T-cell (primary cell): ENCODE results near the gene NDUFB7. TPM values are rescaled to one million over a fixed set of nuclear protein-coding genes. Genes with fewer than 3 reads are reported as not detected.
"Not testable (repeated sequence)": the region's sequence is repeated elsewhere in the genome, so short reads cannot be mapped to it uniquely, and the experiment has no call there.

Source experiments
- ATAC-seq, 4 experiments: fragments of 200-7000 bp in 3 of 4; fragments of 150-1000 bp in 1 of 4; cut with Tn5 transposase; replicated peaks in 1 of 4; 1 replicate in 3 of 4; 2 replicates in 1 of 4; pipeline ENCODE4 v1.10.0; 2021; ENCODE audit warnings: moderate library complexity in 3 of 4, mild to moderate bottlenecking in 2 of 4, moderate number of reproducible peaks in 1 of 4
- CTCF ChIA-PET, 2 donors: fragments of 300-600 bp; sonication (Branson Sonifier 250); formaldehyde crosslinking; loops; one replicate each; lab custom pipeline; 2022; ENCODE audit warnings: antibody characterized with exemption in 2 of 2; lab: Charles Lee
- POLR2A ChIA-PET, 2 donors: fragments of 300-600 bp; sonication (Branson Sonifier 250); formaldehyde crosslinking; loops; one replicate each; lab custom pipeline; 2022; ENCODE audit warnings: antibody characterized with exemption in 2 of 2; lab: Charles Lee
- DNase-seq, 35 experiments: peaks; one replicate each; pipeline versions ENCODE4 v3.0.0 to v3.0.0-alpha.2; 2013 to 2023
- H3K27ac ChIP-seq: one replicate; pipeline ENCODE4 v1.5.1; 2013; ENCODE audit warnings: low read length
- H3K27me3 ChIP-seq, 2 experiments: replicated peaks in 1 of 2; 1 replicate in 1 of 2; 2 replicates in 1 of 2; pipeline versions ENCODE4 v1.6.1 to v1.7.0; 2013; ENCODE audit warnings: low read length in 1 of 2, mixed read lengths in 1 of 2; ENCODE audit not compliant: control insufficient read depth in 2 of 2, insufficient read depth in 2 of 2; ENCODE audit errors: extremely low read depth in 1 of 2
- H3K36me3 ChIP-seq, 2 donors: 1 replicate in 1 of 2; 2 replicates in 1 of 2; pipeline versions ENCODE4 v1.6.1 to v1.7.0; 2013; ENCODE audit warnings: low read length in 1 of 2; ENCODE audit not compliant: control insufficient read depth in 2 of 2, insufficient read depth in 1 of 2; ENCODE audit errors: extremely low read depth in 1 of 2
- H3K4me1 ChIP-seq, 2 experiments: 1 replicate in 1 of 2; 2 replicates in 1 of 2; pipeline versions ENCODE4 v1.6.1 to v1.7.0; 2013; ENCODE audit warnings: low read length in 2 of 2, mixed read lengths in 1 of 2; ENCODE audit not compliant: insufficient read depth in 2 of 2, control insufficient read depth in 1 of 2; ENCODE audit errors: extremely low read depth in 1 of 2
- H3K4me3 ChIP-seq, 2 donors: 1 replicate in 1 of 2; 2 replicates in 1 of 2; pipeline versions ENCODE4 v1.5.1 to v1.7.0; 2013; ENCODE audit warnings: mild to moderate bottlenecking in 2 of 2, low read length in 1 of 2, moderate library complexity in 1 of 2; ENCODE audit not compliant: control insufficient read depth in 1 of 2; ENCODE audit errors: extremely low read depth in 1 of 2
- H3K9me3 ChIP-seq: 2 replicates; pipeline ENCODE4 v1.7.0; 2013
- H3K27ac Mint-ChIP-seq, 2 donors: one replicate each; pipeline ENCODE4 v1.8.0; 2020 to 2021; ENCODE audit warnings: mild to moderate bottlenecking in 2 of 2, mixed read lengths in 2 of 2
- H3K27me3 Mint-ChIP-seq, 2 donors: one replicate each; pipeline ENCODE4 v1.8.0; 2021 to 2022; ENCODE audit warnings: mixed read lengths in 2 of 2
- H3K36me3 Mint-ChIP-seq: one replicate; pipeline ENCODE4 v1.8.0; 2021; ENCODE audit warnings: mixed read lengths
- H3K4me1 Mint-ChIP-seq, 3 donors: one replicate each; pipeline ENCODE4 v1.8.0; 2020 to 2022; ENCODE audit warnings: mixed read lengths in 3 of 3, mild to moderate bottlenecking in 1 of 3
- H3K4me3 Mint-ChIP-seq, 3 donors: one replicate each; pipeline ENCODE4 v1.8.0; 2020 to 2022; ENCODE audit warnings: mild to moderate bottlenecking in 3 of 3, mixed read lengths in 3 of 3, moderate library complexity in 3 of 3
- H3K9me3 Mint-ChIP-seq, 3 donors: one replicate each; pipeline ENCODE4 v1.8.0; 2020 to 2022; ENCODE audit warnings: mixed read lengths in 3 of 3
- WGBS: methylation state at CpG from one replicate; pipeline ENCODE4 v1.1.5; 2013; ENCODE audit warnings: missing lambda C conversion rate; ENCODE audit not compliant: insufficient coverage; 5-methylcytosine and 5-hydroxymethylcytosine counted together
- total RNA-seq, 35 experiments: library from RNA in 6 of 35; stranded (reverse) in 6 of 35; fragments of 120-200 nt in 1 of 35; gene quantifications; one replicate each; pipeline versions ENCODE4 v1.2.1 to v1.2.4 and lab custom pipeline; 2013 to 2026

Gene NDUFB7
- total RNA-seq, 5 donors from 2014 or later (not counting 1 experiment from before 2014, with no cell fraction given), result 47.9 to 112 (median 90.4) TPM

DNA sequence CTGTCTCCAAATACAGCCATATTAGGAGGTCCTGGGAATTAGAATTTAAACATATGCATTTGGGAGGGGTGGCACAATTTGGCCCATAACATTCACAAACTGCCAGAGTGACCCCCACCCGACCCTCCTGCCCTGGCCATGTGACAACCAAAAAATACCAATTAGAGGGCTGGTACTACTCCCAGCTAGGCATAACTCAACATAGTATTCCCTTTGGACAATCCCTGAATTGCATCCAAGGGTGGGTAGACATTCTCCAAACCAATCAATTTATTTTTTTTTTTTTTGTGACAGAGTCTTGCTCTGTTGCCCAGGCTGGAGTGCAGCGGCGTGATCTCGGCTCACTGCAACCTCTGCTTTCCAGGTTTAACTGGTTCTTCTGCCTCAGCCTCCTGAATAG is 40.8 kb upstream of the NDUFB7 start:
- POLR2A ChIA-PET, result no interaction called here
- Histone ChIP-seq H3K27me3 (peaks cover 0 to 4% of the 10 kb centered on the region in 2 experiments), H3K27ac (no peak overlapping the region), H3K36me3 (no peaks in the 10 kb centered on the region), H3K4me1 (no peaks in the 10 kb centered on the region), H3K9me3 (no peaks in the 10 kb centered on the region), H3K4me3 (no peak overlapping the region)
- Mint-ChIP-seq H3K36me3 (no peaks in the 10 kb centered on the region), H3K27me3 (peaks cover 3 to 6% of the 10 kb centered on the region in 2 donors), H3K27ac (no peak overlapping the region), H3K4me1 (peaks cover 0 to 4% (median 4%) of the 10 kb centered on the region in 3 donors), H3K9me3 (no peaks in the 10 kb centered on the region), H3K4me3 (no peak overlapping the region)
- 85% methylated on average over 3 of the region's 4 CpGs for WGBS
- no peak for DNase-seq
- no peak for ATAC-seq
- CTCF ChIA-PET, result interaction anchor here in 1 of 2 donors (0.7 kb wide), 1 partner anchor 23 kb away, joined by 3 read pairs; no protein-coding TSS in a partner anchor

DNA sequence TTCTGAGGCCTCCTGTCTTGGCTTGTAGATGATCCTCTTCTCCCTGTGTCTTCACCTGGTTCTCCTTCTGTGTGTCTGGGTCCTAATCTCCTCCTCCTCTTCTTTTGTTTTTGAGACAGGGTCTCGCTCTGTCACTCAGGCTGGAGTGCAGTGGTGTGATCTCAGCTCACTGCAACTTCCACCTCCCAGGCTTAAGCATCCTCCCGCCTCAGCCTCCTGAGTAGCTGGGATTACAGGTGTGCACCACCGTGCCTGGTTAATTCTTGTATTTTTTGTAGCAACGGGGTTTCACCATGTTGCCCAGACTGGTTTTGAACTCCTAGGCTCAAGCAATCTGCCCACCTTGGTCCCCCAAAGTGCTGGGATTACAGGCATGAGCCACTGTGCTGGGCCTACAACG is 40.4 kb upstream of the NDUFB7 start:
- 67% methylated on average over 3 of the region's 5 CpGs for WGBS
- H3K9me3 Mint-ChIP-seq, H3K4me1 ChIP-seq, H3K27me3 ChIP-seq, POLR2A ChIA-PET, H3K27me3 Mint-ChIP-seq, H3K4me1 Mint-ChIP-seq, CTCF ChIA-PET, H3K36me3 ChIP-seq, H3K9me3 ChIP-seq, H3K4me3 Mint-ChIP-seq, H3K4me3 ChIP-seq, DNase-seq, H3K27ac ChIP-seq, ATAC-seq, H3K36me3 Mint-ChIP-seq, H3K27ac Mint-ChIP-seq: not testable (repeated sequence)

DNA sequence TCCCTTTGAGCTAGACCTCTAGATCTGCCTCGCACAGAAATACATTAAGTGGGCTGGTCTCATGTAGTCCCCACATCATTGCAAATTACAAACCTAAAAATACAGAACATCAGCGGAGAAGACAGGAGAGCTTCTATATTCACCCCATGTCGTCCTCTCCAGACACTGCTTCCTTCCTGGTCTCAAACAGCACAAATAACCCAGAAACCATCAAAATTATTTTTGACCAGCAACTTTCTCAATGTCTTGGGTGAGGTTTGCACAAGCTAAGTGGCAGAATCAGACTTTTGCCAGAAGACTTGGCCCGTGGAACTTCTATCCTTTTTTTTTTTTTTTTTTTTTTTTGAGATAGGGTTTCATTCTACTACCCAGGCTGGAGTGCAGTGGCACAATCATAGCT is 39.2 kb upstream of the NDUFB7 start:
- 68% methylated on average over 3 of the region's 4 CpGs for WGBS
- no peak for DNase-seq
- Mint-ChIP-seq H3K9me3 (no peaks in the 10 kb centered on the region), H3K4me1 (peaks cover 0 to 4% (median 4%) of the 10 kb centered on the region in 3 donors), H3K36me3 (no peaks in the 10 kb centered on the region), H3K4me3 (no peak overlapping the region), H3K27ac (no peak overlapping the region), H3K27me3 (peaks cover 0 to under 1% of the 10 kb centered on the region in 2 donors)
- CTCF ChIA-PET, result interaction anchor here in 1 of 2 donors (0.6 kb wide), 1 partner anchor 1394 kb away, joined by 7 read pairs; no protein-coding TSS in a partner anchor
- Histone ChIP-seq H3K4me1 (no peaks in the 10 kb centered on the region), H3K27me3 (peaks cover 0 to 4% of the 10 kb centered on the region in 2 experiments), H3K36me3 (no peaks in the 10 kb centered on the region), H3K4me3 (no peak overlapping the region), H3K27ac (no peak overlapping the region), H3K9me3 (no peaks in the 10 kb centered on the region)
- POLR2A ChIA-PET, result no interaction called here
- ATAC-seq, result no peak

DNA sequence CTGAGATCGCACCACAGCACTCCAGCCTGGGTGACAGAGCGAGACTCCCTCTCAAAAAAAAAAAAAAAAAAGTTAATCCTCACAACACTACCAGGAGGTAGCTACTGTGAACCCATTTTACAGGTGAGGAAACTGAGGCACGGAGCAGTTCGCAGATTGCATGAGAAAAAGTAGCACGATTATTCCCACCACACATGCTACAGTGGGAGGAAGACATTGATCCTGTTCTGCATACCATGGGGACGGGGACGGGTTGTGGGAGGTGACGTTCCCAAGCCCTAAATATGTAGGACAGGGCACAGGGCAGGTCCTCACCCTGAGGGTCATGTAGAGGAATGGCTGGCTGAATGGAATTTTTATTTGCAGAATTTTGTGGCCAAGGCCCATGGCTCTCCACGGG is 34.8 kb upstream of the NDUFB7 start:
- ChIA-PET CTCF (interaction anchor here in 1 of 2 donors (0.7 kb wide), 1 partner anchor 1134 kb away, joined by 3 read pairs; no protein-coding TSS in a partner anchor), POLR2A (no interaction called here)
- H3K36me3 Mint-ChIP-seq, result no peaks in the 10 kb centered on the region
- H3K9me3 Mint-ChIP-seq, result no peaks in the 10 kb centered on the region
- WGBS, result 70% methylated on average over 3 of the region's 9 CpGs
- ATAC-seq, result no peak
- H3K9me3 ChIP-seq, result no peaks in the 10 kb centered on the region
- H3K27me3 Mint-ChIP-seq, result no peaks in the 10 kb centered on the region
- no peak overlapping the region for H3K4me3 Mint-ChIP-seq
- H3K4me1 Mint-ChIP-seq, result peaks cover 6 to 10% (median 9%) of the 10 kb centered on the region in 3 donors
- no peak for DNase-seq
- H3K27ac Mint-ChIP-seq, result no peak overlapping the region
- no peaks in the 10 kb centered on the region for H3K4me1 ChIP-seq
- H3K27me3 ChIP-seq, result peaks cover 0 to 6% of the 10 kb centered on the region in 2 experiments
- H3K36me3 ChIP-seq, result no peaks in the 10 kb centered on the region
- no peak overlapping the region for H3K4me3 ChIP-seq
- no peak overlapping the region for H3K27ac ChIP-seq

DNA sequence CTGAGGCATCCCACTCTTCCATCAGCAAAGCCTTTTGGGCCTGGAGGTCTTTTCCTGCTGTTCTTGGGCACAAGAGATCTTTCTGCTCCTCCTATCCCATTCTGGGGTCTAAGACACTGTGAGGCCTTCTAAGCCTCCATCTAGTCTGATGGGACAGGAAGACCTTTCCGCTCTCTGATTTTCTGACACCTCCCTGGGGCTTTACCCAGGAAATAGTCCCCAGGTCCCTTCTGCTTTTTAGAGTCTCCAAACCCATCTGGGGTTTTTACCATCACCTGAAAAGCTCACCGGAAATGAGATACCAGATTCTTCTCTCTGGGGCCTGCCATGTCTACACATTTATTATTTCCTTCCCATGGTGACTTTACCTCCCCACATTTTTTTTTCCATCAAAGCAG is 32.1 kb upstream of the NDUFB7 start:
- DNase-seq (peak in 1 of 35 experiments; percentile 12), ATAC-seq (peak in 2 of 4 experiments; percentile 39 to 51)
- peak overlapping the region; percentile 34 to 75 for H3K27ac Mint-ChIP-seq
- WGBS, result 68% methylated on average over 2 of the region's 2 CpGs
- no peak overlapping the region for H3K4me3 Mint-ChIP-seq
- Histone ChIP-seq H3K4me1 (no peaks in the 10 kb centered on the region), H3K27me3 (peaks cover 0 to 2% of the 10 kb centered on the region in 2 experiments), H3K4me3 (no peak overlapping the region), H3K9me3 (no peaks in the 10 kb centered on the region), H3K27ac (no peak overlapping the region), H3K36me3 (no peaks in the 10 kb centered on the region)
- ChIA-PET CTCF (interaction anchor here in 1 of 2 donors (0.8 kb wide), 1 partner anchor 10 kb away, joined by 3 read pairs; no protein-coding TSS in a partner anchor), POLR2A (no interaction called here)
- peaks cover 6 to 10% (median 9%) of the 10 kb centered on the region in 3 donors for H3K4me1 Mint-ChIP-seq
- no peaks in the 10 kb centered on the region for H3K27me3 Mint-ChIP-seq
- H3K36me3 Mint-ChIP-seq, result no peaks in the 10 kb centered on the region
- no peaks in the 10 kb centered on the region for H3K9me3 Mint-ChIP-seq

DNA sequence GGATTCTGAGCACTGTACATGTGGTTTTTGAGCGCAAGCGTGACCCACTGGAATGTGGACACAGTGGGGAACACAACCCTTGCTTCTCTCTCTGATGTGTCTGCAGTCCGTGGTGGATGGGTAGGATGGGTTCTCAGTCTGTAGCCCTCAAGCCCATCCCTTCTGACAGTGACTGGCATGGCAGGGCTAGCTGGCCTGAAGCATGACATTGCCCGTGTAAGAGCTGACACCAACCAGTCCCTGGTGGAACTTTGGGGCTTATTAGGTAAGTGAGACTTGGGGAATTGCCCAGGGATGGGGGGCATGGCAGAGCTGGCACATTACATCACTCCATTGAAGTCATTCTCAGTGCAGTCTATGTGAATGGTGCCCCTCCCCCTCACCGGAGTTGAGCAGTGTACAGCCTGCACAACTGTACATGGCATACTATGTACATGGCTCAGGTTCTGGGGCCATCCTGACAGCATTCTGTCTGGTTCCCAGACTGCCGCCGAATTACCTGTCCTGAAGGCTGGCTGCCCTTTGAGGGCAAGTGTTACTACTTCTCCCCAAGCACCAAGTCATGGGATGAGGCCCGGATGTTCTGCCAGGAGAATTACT is 27.8 kb upstream of the NDUFB7 start:
- Mint-ChIP-seq H3K27me3 (peaks cover 5 to 9% of the 10 kb centered on the region in 2 donors), H3K4me3 (no peak overlapping the region), H3K9me3 (peaks cover 0 to 8% (median 7%) of the 10 kb centered on the region in 3 donors), H3K36me3 (no peaks in the 10 kb centered on the region), H3K4me1 (peaks cover 4 to 9% (median 6%) of the 10 kb centered on the region in 3 donors), H3K27ac (no peak overlapping the region)
- Histone ChIP-seq H3K4me1 (no peaks in the 10 kb centered on the region), H3K36me3 (no peaks in the 10 kb centered on the region), H3K4me3 (no peak overlapping the region), H3K27me3 (peaks cover 0 to 6% of the 10 kb centered on the region in 2 experiments), H3K27ac (no peak overlapping the region), H3K9me3 (no peaks in the 10 kb centered on the region)
- no peak for DNase-seq
- WGBS, result 93% methylated on average over 6 of the region's 8 CpGs
- CTCF ChIA-PET, result no interaction called here
- POLR2A ChIA-PET, result no interaction called here
- ATAC-seq, result no peak
